Upper lobe of left lung (tissue), 4 donors: ENCODE measurements around the gene PPARD.

Experiments
- CTCF ChIP-seq, 6 experiments: fragments of 450-650 bp in 4 of 6; fragments of 200-600 bp in 2 of 6; sonication (generic) in 2 of 6; IDR thresholded peaks; one replicate each; pipeline ENCODE4 v1.5.1; 2016 to 2019; ENCODE audit warnings: antibody characterized with exemption in 6 of 6
- POLR2A ChIP-seq, 4 donors: fragments of 450-650 bp; IDR thresholded peaks; one replicate each; pipeline ENCODE4 v1.5.1; 2016 to 2017; ENCODE audit warnings: antibody characterized with exemption in 4 of 4, mild to moderate bottlenecking in 2 of 4

GRCh38 chr6:35419961-35420360, 77.6 kb downstream of the PPARD start:
- TF ChIP-seq CTCF (IDR thresholded peaks at IDR 0.05) (no peak), POLR2A (IDR thresholded peaks at IDR 0.05) (no peak)
